Nephron progenitor cell (in vitro differentiated cells): ENCODE measurements around the gene HS2ST1.

Experiments used
- DNase-seq: peaks from one replicate; pipeline ENCODE4 v3.0.0; 2021
- H3K27ac Mint-ChIP-seq: 2 replicates; pipeline ENCODE4 v1.8.0; 2021; ENCODE audit warnings: mild to moderate bottlenecking, moderate library complexity, mixed read lengths
- H3K27me3 Mint-ChIP-seq: 2 replicates; pipeline ENCODE4 v1.8.0; 2021; ENCODE audit warnings: mild to moderate bottlenecking, low read depth, mixed read lengths; ENCODE audit not compliant: poor library complexity
- H3K36me3 Mint-ChIP-seq: 2 replicates; pipeline ENCODE4 v1.8.0; 2021; ENCODE audit warnings: low read depth, mixed read lengths
- H3K4me1 Mint-ChIP-seq: 2 replicates; pipeline ENCODE4 v1.8.0; 2021; ENCODE audit warnings: mixed read lengths
- H3K4me3 Mint-ChIP-seq: 2 replicates; pipeline ENCODE4 v1.8.0; 2021; ENCODE audit warnings: mild to moderate bottlenecking, moderate library complexity, mixed read lengths
- H3K9me3 Mint-ChIP-seq: 2 replicates; pipeline ENCODE4 v1.8.0; 2021; ENCODE audit warnings: mild to moderate bottlenecking, moderate library complexity, mixed read lengths
- CTCF ChIP-seq: fragments of 200-600 bp; sonication (generic); IDR thresholded peaks from 2 replicates; pipeline ENCODE4 v1.5.0; 2021; ENCODE audit warnings: antibody characterized with exemption

Gene HS2ST1

GRCh38 chr1:86991549-86992186 is 77.2 kb downstream of the HS2ST1 start:
- no peaks in the 10 kb centered on the region for H3K9me3 Mint-ChIP-seq
- no peaks in the 10 kb centered on the region for H3K4me1 Mint-ChIP-seq
- no peaks in the 10 kb centered on the region for H3K27me3 Mint-ChIP-seq
- H3K27ac Mint-ChIP-seq = no peak overlapping the region
- H3K36me3 Mint-ChIP-seq = no peaks in the 10 kb centered on the region
- no peak for DNase-seq
- TF ChIP-seq CTCF = no peak
- no peak overlapping the region for H3K4me3 Mint-ChIP-seq

GRCh38 chr1:86992861-86993260 is 78.4 kb downstream of the HS2ST1 start:
- TF ChIP-seq CTCF = no peak
- Mint-ChIP-seq H3K27ac (no peak overlapping the region), H3K4me3 (no peak overlapping the region), H3K9me3 (no peaks in the 10 kb centered on the region), H3K4me1 (no peaks in the 10 kb centered on the region), H3K36me3 (no peaks in the 10 kb centered on the region), H3K27me3 (no peaks in the 10 kb centered on the region)
- DNase-seq = no peak

- H3K27me3 Mint-ChIP-seq = no peaks in the 10 kb centered on the region
- no peaks in the 10 kb centered on the region for H3K36me3 Mint-ChIP-seq
- no peak for TF ChIP-seq CTCF
- no peak for DNase-seq
- no peak overlapping the region for H3K27ac Mint-ChIP-seq
- H3K4me1 Mint-ChIP-seq = no peaks in the 10 kb centered on the region
- H3K4me3 Mint-ChIP-seq = no peak overlapping the region
- H3K9me3 Mint-ChIP-seq = no peaks in the 10 kb centered on the region
Measured at GRCh38 chr1:86993269-86993985, 79.0 kb downstream of the HS2ST1 start.

DNA sequence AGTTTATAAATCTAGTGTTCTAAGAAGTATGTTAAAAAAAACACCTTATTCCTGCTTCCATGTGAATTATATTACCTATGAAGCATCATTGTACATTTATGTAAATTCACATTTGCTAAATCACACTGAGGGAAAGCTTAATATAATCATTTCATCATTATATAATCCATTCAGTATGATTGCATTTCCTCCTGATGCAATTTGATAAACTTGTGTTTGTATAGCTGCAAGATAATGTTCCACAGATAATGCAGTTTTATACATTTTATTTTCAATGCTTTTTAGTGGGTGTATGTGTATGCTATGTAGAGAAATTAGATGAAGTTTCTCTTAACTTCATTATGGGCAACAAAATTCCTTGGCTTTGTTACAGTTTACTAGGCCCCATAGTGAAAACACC is 79.6 kb downstream of the HS2ST1 start:
- Mint-ChIP-seq H3K27ac (no peak overlapping the region), H3K27me3 (no peaks in the 10 kb centered on the region), H3K36me3 (no peaks in the 10 kb centered on the region), H3K4me3 (no peak overlapping the region), H3K9me3 (no peaks in the 10 kb centered on the region), H3K4me1 (no peaks in the 10 kb centered on the region)
- no peak for TF ChIP-seq CTCF
- DNase-seq = no peak

DNA sequence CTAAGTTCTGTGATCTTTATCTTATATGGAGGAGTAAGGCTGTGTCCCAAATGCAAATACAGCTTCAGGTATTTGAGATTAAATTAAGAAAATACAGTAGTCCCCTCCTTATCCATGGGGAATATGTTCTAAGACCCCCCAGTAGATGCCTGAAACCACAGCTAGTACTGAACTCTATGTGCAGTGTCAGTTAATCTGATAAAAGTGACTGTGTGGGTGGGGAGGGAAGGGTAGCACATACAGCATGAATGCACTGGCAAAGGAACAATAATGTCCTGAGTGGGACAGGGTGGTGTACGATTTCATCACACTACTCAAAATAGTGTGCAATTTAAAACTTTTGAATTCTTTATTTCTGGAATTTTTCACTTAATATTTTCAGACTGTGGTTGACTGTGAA is 83.1 kb downstream of the HS2ST1 start:
- Mint-ChIP-seq H3K36me3 (peaks cover 16% of the 10 kb centered on the region), H3K27me3 (no peaks in the 10 kb centered on the region), H3K27ac (no peak overlapping the region), H3K4me3 (no peak overlapping the region), H3K9me3 (peaks cover 1% of the 10 kb centered on the region), H3K4me1 (no peaks in the 10 kb centered on the region)
- no peak for DNase-seq
- TF ChIP-seq CTCF = no peak

DNA sequence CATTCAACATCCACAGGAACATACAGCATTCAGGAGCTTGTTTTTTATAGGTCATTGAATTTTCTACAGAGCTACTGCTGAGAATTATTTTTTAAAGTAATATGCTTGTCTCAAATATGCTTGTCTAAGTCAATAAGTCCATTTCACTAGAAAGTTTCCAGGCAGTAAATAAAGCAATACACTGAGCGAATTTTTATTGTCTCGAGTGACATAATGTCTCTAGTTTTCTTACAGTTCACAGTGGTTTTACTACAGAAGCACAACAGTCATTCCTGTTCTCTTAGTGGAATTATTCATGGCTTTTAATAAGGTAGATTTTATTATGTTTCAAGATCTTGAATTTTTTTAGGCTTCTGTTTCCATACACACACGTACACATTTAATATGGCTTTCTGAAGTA is 83.8 kb downstream of the HS2ST1 start:
- H3K27ac Mint-ChIP-seq = no peak overlapping the region
- no peaks in the 10 kb centered on the region for H3K4me1 Mint-ChIP-seq
- peaks cover 21% of the 10 kb centered on the region for H3K36me3 Mint-ChIP-seq
- no peaks in the 10 kb centered on the region for H3K27me3 Mint-ChIP-seq
- no peak for DNase-seq
- no peak overlapping the region for H3K4me3 Mint-ChIP-seq
- H3K9me3 Mint-ChIP-seq = peaks cover 6% of the 10 kb centered on the region
- TF ChIP-seq CTCF = no peak
